ENCODE measurements around the gene AP3D1. TPM values are rescaled to one million over a fixed set of nuclear protein-coding genes. Genes with fewer than 3 reads are reported as not detected.

AP3D1 gene
- total and polyA plus RNA-seq, 8 donors = 68.8 to 128 (median 81.9) TPM

DNA sequence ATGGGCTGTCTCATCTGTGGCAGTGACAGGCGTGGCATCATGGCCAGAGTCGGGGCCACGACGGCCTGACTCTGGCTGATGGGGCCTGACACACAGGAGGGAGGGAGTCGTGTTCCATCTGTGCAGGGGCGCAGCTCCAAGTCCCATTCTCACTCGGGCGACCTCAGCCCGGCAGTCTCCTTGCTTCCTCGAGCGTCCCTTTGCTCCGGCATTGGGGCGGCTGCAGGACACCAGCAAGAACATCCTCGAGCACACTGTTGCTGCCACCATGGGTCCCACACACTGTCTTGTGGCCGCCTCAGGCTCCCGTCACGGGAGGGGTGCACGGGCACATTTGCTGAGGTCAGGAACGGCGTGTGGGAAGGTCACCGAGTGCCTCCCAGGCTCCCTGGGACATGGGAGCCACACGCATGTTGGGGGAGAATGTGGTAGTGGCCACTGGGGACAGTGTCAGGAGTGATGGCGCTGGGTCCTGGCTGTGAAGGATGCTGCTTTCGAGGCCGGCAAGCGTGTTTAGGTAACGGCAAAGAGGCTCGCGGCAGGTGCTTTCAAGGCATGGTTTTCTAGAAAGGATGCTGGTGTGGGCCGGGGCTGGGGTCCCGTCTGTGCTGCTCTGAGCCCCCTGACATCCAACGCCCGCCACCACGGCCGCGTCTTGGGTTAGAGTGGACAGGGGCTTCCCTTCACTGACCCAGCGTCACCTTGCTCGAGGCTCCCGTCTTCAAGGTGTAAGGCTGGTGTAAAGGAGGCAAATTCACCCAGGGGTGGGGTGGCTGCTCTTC, 51.2 kb downstream of the AP3D1 start:
- Histone ChIP-seq H3K36me3 (peaks cover 0 to 56% of the 10 kb centered on the region in 2 donors), H3K4me3 (no peak overlapping the region), H3K9me3 (no peaks in the 10 kb centered on the region), H3K27me3 (no peaks in the 10 kb centered on the region), H3K27ac (no peak overlapping the region), H3K4me1 (peaks cover 10 to 18% of the 10 kb centered on the region in 2 donors)
- DNase-seq = no peak
- TF ChIP-seq, protein P1, sequence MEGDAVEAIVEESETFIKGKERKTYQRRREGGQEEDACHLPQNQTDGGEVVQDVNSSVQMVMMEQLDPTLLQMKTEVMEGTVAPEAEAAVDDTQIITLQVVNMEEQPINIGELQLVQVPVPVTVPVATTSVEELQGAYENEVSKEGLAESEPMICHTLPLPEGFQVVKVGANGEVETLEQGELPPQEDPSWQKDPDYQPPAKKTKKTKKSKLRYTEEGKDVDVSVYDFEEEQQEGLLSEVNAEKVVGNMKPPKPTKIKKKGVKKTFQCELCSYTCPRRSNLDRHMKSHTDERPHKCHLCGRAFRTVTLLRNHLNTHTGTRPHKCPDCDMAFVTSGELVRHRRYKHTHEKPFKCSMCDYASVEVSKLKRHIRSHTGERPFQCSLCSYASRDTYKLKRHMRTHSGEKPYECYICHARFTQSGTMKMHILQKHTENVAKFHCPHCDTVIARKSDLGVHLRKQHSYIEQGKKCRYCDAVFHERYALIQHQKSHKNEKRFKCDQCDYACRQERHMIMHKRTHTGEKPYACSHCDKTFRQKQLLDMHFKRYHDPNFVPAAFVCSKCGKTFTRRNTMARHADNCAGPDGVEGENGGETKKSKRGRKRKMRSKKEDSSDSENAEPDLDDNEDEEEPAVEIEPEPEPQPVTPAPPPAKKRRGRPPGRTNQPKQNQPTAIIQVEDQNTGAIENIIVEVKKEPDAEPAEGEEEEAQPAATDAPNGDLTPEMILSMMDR (IDR thresholded peaks at IDR 0.05) = no peak
- intact Hi-C loops (cut with DNase I) = no loop called here
- ATAC-seq = no peak

DNA sequence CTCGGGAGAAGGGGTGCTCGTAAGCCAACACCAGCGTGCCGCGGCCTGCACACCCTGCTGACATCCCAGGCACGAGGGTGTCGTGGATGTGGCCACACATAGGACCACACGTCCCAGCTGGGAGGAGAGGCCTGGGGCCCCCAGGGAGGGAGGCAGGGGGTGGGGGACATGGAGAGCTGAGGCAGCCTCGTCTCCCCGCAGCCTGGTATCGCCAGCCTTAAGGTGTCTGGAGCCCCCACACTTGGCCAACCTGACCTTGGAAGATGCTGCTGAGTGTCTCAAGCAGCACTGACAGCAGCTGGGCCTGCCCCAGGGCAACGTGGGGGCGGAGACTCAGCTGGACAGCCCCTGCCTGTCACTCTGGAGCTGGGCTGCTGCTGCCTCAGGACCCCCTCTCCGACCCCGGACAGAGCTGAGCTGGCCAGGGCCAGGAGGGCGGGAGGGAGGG, 52.3 kb downstream of the AP3D1 start:
- no peak for ATAC-seq
- Histone ChIP-seq H3K4me1 (peaks cover 13 to 28% of the 10 kb centered on the region in 2 donors), H3K4me3 (no peak overlapping the region), H3K27me3 (no peaks in the 10 kb centered on the region), H3K9me3 (no peaks in the 10 kb centered on the region), H3K36me3 (peaks cover 0 to 48% of the 10 kb centered on the region in 2 donors), H3K27ac (no peak overlapping the region)
- intact Hi-C loops (cut with DNase I) = no loop called here
- DNase-seq = no peak
- TF ChIP-seq, protein P1 (IDR thresholded peaks at IDR 0.05) = no peak

DNA sequence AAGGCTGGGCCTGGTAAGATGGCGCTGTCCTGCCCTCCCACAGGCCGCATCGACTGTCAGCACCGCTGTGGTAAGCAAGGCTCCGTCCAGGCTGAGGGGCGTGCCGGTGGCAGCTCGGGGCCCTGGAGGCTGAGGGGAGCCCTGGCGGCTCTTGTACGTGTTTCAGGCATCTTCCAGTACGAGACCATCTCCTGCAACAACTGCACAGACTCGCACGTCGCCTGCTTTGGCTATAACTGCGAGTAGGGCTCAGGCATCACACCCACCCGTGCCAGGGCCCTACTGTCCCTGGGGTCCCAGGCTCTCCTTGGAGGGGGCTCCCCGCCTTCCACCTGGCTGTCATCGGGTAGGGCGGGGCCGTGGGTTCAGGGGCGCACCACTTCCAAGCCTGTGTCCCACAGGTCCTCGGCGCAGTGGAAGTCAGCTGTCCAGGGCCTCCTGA, 53.5 kb downstream of the AP3D1 start:
- Histone ChIP-seq H3K9me3 (no peaks in the 10 kb centered on the region), H3K27me3 (no peaks in the 10 kb centered on the region), H3K27ac (no peak overlapping the region), H3K4me1 (peaks cover 13 to 40% of the 10 kb centered on the region in 2 donors), H3K36me3 (peaks cover 0 to 45% of the 10 kb centered on the region in 2 donors), H3K4me3 (no peak overlapping the region)
- DNase-seq (no peak), ATAC-seq (no peak)
- TF ChIP-seq, protein P1 (IDR thresholded peaks at IDR 0.05) = no peak
- intact Hi-C loops (cut with DNase I) = no loop called here

DNA sequence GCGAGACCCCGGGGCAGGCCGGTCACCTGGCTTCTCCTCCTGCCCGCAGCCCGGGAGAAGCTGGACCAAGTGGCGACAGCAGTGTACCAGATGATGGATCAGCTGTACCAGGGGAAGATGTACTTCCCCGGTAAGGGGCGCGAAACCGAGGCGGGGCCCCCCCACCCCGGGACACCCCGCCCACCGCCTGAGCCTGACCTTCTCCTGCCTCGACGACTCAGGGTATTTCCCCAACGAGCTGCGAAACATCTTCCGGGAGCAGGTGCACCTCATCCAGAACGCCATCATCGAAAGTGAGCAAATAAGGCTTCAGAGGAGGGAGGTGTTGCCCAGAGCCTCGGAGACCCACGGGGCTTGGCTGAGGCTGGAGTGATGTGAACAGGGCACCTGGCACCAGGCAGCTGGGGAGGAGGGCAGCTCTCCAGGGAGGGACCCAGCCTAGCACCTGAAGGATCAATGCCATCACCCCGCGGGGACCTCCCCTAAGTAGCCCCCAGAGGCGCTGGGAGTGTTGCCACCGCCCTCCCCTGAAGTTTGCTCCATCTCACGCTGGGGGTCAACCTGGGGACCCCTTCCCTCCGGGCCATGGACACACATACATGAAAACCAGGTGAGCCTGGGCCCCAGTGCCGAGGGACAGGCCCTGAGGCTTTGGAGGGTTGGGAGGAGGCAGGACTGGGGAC, 54.0 kb downstream of the AP3D1 start:
- peak overlapping the region; percentile 17 to 66 for H3K4me3 ChIP-seq
- H3K27me3 ChIP-seq = no peaks in the 10 kb centered on the region
- no peaks in the 10 kb centered on the region for H3K9me3 ChIP-seq
- peak overlapping the region in 1 of 2 donors; percentile 96 for H3K27ac ChIP-seq
- peaks cover 13 to 45% of the 10 kb centered on the region in 2 donors for H3K4me1 ChIP-seq
- peaks cover 0 to 42% of the 10 kb centered on the region in 2 donors for H3K36me3 ChIP-seq
- DNase-seq (peak in 1 of 4 donors; percentile 52), ATAC-seq (no peak)
- intact Hi-C loops (cut with DNase I) = no loop called here
- TF ChIP-seq, protein P1 (IDR thresholded peaks at IDR 0.05) = no peak

Measured in left lung (tissue), 10 donors.